Trophoblast cell (in vitro differentiated cells and primary cell): ENCODE results near the gene OR6C70.

Experiments used
- DNase-seq, 2 donors: peaks; one replicate each; pipeline ENCODE4 v3.0.0-alpha.2; 2016
- H2AFZ ChIP-seq: 2 replicates; pipeline ENCODE4 v1.6.1; 2013; ENCODE audit warnings: low read length, moderate library complexity, mild to moderate bottlenecking; ENCODE audit not compliant: insufficient read depth, poor library complexity
- H2AK5ac ChIP-seq: 2 replicates; pipeline ENCODE4 v1.6.1; 2013; ENCODE audit warnings: mild to moderate bottlenecking, low read length
- H2BK120ac ChIP-seq: 2 replicates; pipeline ENCODE4 v1.6.1; 2013; ENCODE audit warnings: low read length, mild to moderate bottlenecking, moderate library complexity; ENCODE audit not compliant: insufficient read depth, poor library complexity
- H2BK12ac ChIP-seq: 2 replicates; pipeline ENCODE4 v1.6.1; 2013; ENCODE audit warnings: mild to moderate bottlenecking, low read length, moderate library complexity
- H2BK5ac ChIP-seq: 2 replicates; pipeline ENCODE4 v1.6.1; 2013; ENCODE audit warnings: low read length, low read depth, moderate library complexity, mild to moderate bottlenecking; ENCODE audit not compliant: poor library complexity
- H3K14ac ChIP-seq: 2 replicates; pipeline ENCODE4 v1.6.1; 2013; ENCODE audit warnings: mild to moderate bottlenecking, low read length
- H3K18ac ChIP-seq: 2 replicates; pipeline ENCODE4 v1.6.1; 2013; ENCODE audit warnings: mild to moderate bottlenecking, low read length
- H3K23ac ChIP-seq: 2 replicates; pipeline ENCODE4 v1.6.1; 2013; ENCODE audit warnings: low read length
- H3K27ac ChIP-seq: 2 replicates; pipeline ENCODE4 v1.5.1; 2013; ENCODE audit warnings: low read depth, mild to moderate bottlenecking, inconsistent platforms, low read length, moderate library complexity
- H3K27me3 ChIP-seq: 2 replicates; pipeline ENCODE4 v1.6.1; 2013; ENCODE audit warnings: inconsistent platforms, mild to moderate bottlenecking, low read length, moderate library complexity; ENCODE audit not compliant: insufficient read depth
- H3K36me3 ChIP-seq, 2 experiments: 1 replicate in 1 of 2; 2 replicates in 1 of 2; pipeline ENCODE4 v1.6.1; 2013; ENCODE audit warnings: low read length in 2 of 2, mild to moderate bottlenecking in 2 of 2, moderate library complexity in 1 of 2; ENCODE audit not compliant: insufficient read depth in 2 of 2, control insufficient read depth in 1 of 2
- H3K4ac ChIP-seq: 2 replicates; pipeline ENCODE4 v1.6.1; 2013; ENCODE audit warnings: low read depth, mild to moderate bottlenecking, low read length, moderate library complexity
- H3K4me1 ChIP-seq, 2 experiments: 1 replicate in 1 of 2; 2 replicates in 1 of 2; pipeline ENCODE4 v1.6.1; 2013; ENCODE audit warnings: low read length in 2 of 2, mild to moderate bottlenecking in 2 of 2, moderate library complexity in 1 of 2; ENCODE audit not compliant: insufficient read depth in 2 of 2, control insufficient read depth in 1 of 2
- H3K4me2 ChIP-seq: 2 replicates; pipeline ENCODE4 v1.6.1; 2013; ENCODE audit warnings: inconsistent platforms, mild to moderate bottlenecking, low read length, moderate library complexity
- H3K4me3 ChIP-seq: 2 replicates; pipeline ENCODE4 v1.5.1; 2013; ENCODE audit warnings: mild to moderate bottlenecking, low read depth, low read length, inconsistent platforms
- H3K79me1 ChIP-seq: one replicate; pipeline ENCODE4 v1.6.1; 2013; ENCODE audit warnings: low read length
- H3K79me2 ChIP-seq: 2 replicates; pipeline ENCODE4 v1.6.1; 2013; ENCODE audit warnings: low read length, mild to moderate bottlenecking; ENCODE audit not compliant: control insufficient read depth, insufficient read depth, poor library complexity
- H3K9ac ChIP-seq: 2 replicates; pipeline ENCODE4 v1.6.1; 2013; ENCODE audit warnings: mild to moderate bottlenecking, low read length
- H3K9me3 ChIP-seq: 2 replicates; pipeline ENCODE4 v1.6.1; 2013; ENCODE audit warnings: low read depth, mild to moderate bottlenecking, control low read depth, inconsistent platforms, low read length; ENCODE audit not compliant: insufficient read depth
- H4K12ac ChIP-seq: 2 replicates; pipeline ENCODE4 v1.6.1; 2013; ENCODE audit warnings: low read depth, mild to moderate bottlenecking, low read length, moderate library complexity
- H4K8ac ChIP-seq: 2 replicates; pipeline ENCODE4 v1.6.1; 2013; ENCODE audit warnings: low read depth, mild to moderate bottlenecking, low read length, moderate library complexity
- H4K91ac ChIP-seq: one replicate; pipeline ENCODE4 v1.6.1; 2013; ENCODE audit warnings: low read depth, mild to moderate bottlenecking, low read length, moderate library complexity
- WGBS: extraction: QIAGEN DNeasy Blood & Tissue Kit; methylation state at CpG from one replicate; pipeline ENCODE4 v1.1.7; 2013; ENCODE audit warnings: missing lambda C conversion rate; ENCODE audit not compliant: insufficient read length, insufficient coverage; ENCODE audit errors: extremely low coverage; 5-methylcytosine and 5-hydroxymethylcytosine counted together

OR6C70 gene

DNA sequence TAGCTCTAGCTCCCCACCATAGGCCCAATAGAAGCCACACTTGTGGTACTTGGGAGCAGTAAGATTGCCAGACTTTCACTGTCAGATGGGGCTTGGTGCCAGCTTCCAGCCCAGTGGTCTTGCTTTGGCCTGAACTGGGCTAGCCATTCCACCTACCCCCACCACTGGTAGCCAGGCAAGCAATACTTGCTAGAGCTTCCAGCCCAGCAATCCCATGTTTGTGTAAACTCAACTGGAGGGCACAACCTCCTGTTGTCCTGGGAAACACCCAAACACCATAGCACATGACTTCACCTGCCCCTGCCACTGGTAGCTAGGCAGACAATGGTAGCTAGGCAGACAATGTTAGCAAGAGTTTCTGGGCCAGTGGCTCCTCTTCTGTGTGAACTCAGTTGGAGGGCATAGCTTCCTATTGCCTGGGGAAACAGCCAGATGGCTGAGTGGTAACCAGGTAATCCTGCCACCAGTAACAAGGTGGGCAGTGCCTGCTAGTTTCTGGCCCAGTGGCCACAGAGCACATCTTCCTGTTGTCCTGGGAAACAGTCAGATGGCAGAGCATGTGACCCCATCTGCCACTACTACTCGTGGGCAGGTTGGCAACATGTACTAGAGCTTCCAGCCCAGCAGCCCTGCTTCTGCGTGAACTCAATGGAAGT lies 49.5 kb downstream of the OR6C70 start:
- Histone ChIP-seq H3K4me2 (no peak overlapping the region), H3K36me3 (no peaks in the 10 kb centered on the region), H3K23ac (no peak overlapping the region), H4K12ac (no peak overlapping the region), H3K27me3 (no peaks in the 10 kb centered on the region), H3K18ac (no peak overlapping the region), H3K4ac (no peak overlapping the region), H3K79me1 (no peaks in the 10 kb centered on the region), H2BK5ac (no peak overlapping the region), H2AK5ac (no peak overlapping the region), H3K4me3 (peak overlapping the region; percentile 30), H3K79me2 (no peaks in the 10 kb centered on the region), H4K8ac (no peak overlapping the region), H3K27ac (no peak overlapping the region), H3K9me3 (no peaks in the 10 kb centered on the region), H3K4me1 (no peaks in the 10 kb centered on the region), H2BK12ac (no peak overlapping the region), H3K9ac (no peak overlapping the region), H2BK120ac (no peak overlapping the region), H3K14ac (no peak overlapping the region), H4K91ac (no peak overlapping the region), H2AFZ (no peak overlapping the region)
- DNase-seq: no peak
- WGBS: no CpG with 5 or more reads among the region's 2 CpGs
